Calu3 (cell line): Measurements from ENCODE around the gene LYRM1. TPM values are rescaled to one million over a fixed set of nuclear protein-coding genes. Genes with fewer than 3 reads are reported as not detected.
"Not testable (repeated sequence)": the region's sequence is repeated elsewhere in the genome, so short reads cannot be mapped to it uniquely, and the experiment has no call there.

Experiments
- BruUV-seq: library from RNA; stranded (reverse); fragments of 400-500 nt; replicated peaks from 2 replicates; lab custom pipeline; 2021; lab: Mats Ljungman, UMichigan
- CTCF ChIA-PET: fragments of 300-600 bp; sonication (Branson Sonifier 250); formaldehyde crosslinking; loops from one replicate; lab custom pipeline; 2022; ENCODE audit warnings: antibody characterized with exemption; lab: Charles Lee
- DNase-seq: peaks from one replicate; pipeline ENCODE4 v3.0.0; 2022
- H3K27ac Mint-ChIP-seq: one replicate; pipeline ENCODE4 v1.8.0; 2022; ENCODE audit warnings: mixed read lengths; ENCODE audit not compliant: unreplicated experiment
- H3K27me3 Mint-ChIP-seq: one replicate; pipeline ENCODE4 v1.8.0; 2022; ENCODE audit warnings: mixed read lengths; ENCODE audit not compliant: unreplicated experiment
- H3K36me3 Mint-ChIP-seq: one replicate; pipeline ENCODE4 v1.8.0; 2022; ENCODE audit warnings: mild to moderate bottlenecking, moderate library complexity, mixed read lengths; ENCODE audit not compliant: insufficient read depth, unreplicated experiment
- H3K4me1 Mint-ChIP-seq: one replicate; pipeline ENCODE4 v1.8.0; 2022; ENCODE audit warnings: mild to moderate bottlenecking, low read depth, mixed read lengths; ENCODE audit not compliant: unreplicated experiment
- H3K4me3 Mint-ChIP-seq: one replicate; pipeline ENCODE4 v1.8.0; 2022; ENCODE audit warnings: mild to moderate bottlenecking, low read depth, moderate library complexity, mixed read lengths; ENCODE audit not compliant: unreplicated experiment
- H3K9me3 Mint-ChIP-seq: one replicate; pipeline ENCODE4 v1.8.0; 2022; ENCODE audit warnings: low read depth, mixed read lengths; ENCODE audit not compliant: unreplicated experiment
- intact Hi-C: fragments of 100-400 bp; cut with micrococcal nuclease; formaldehyde crosslinking; loops from one replicate; pipeline ENCODE4 v1.10.0; 2022; ENCODE audit not compliant: unreplicated experiment
- total RNA-seq: library from RNA; stranded (reverse); gene quantifications from 2 replicates; pipeline ENCODE4 v1.2.3, GENCODE V29; 2022
- TF ChIP-seq, protein P1 (sequence below): fragments of 200-600 bp; IDR thresholded peaks from one replicate; pipeline ENCODE4 v1.8.0; 2022; ENCODE audit warnings: antibody characterized with exemption; ENCODE audit not compliant: unreplicated experiment

Gene LYRM1
- total RNA-seq, 1 experiment from 2014 or later, result 36.5 TPM

DNA sequence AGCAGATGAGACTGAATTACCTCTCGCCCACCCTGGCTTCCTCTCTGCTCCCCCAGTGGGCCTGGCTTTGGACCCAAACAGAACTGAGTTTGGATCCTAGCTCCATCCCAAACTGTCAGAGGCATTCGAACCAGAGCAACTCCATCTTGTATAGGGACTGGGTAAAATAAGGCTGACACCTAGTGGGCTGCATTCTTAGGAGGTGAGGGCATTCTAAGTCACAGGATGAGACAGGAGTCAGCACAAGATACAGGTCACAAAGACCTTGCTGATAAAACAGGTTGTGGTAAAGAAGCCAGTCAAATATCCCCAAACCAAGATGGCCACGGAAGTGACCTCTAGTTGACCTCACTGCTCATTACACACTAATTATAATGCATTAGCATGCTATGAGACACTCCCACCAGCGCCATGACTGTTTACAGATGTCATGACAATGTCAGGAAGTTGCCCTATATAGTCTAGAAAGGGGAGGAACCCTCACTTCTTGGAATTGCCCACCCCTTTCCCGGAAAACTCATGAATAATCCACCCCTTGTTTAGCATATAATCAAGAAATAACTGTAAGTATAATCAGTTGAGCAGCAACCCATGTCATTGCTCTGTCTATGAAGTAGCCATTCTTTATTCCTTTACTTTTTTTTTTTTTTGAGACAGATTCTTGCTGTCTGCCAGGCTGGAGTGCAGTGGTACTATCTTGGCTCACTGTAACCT, 44.4 kb downstream of the LYRM1 start:
- no peaks in the 10 kb centered on the region for H3K36me3 Mint-ChIP-seq
- H3K4me1 Mint-ChIP-seq, result peaks cover 8% of the 10 kb centered on the region
- H3K27ac Mint-ChIP-seq, result no peak overlapping the region
- no peak overlapping the region for H3K4me3 Mint-ChIP-seq
- no peaks in the 10 kb centered on the region for H3K9me3 Mint-ChIP-seq
- TF ChIP-seq, protein P1, sequence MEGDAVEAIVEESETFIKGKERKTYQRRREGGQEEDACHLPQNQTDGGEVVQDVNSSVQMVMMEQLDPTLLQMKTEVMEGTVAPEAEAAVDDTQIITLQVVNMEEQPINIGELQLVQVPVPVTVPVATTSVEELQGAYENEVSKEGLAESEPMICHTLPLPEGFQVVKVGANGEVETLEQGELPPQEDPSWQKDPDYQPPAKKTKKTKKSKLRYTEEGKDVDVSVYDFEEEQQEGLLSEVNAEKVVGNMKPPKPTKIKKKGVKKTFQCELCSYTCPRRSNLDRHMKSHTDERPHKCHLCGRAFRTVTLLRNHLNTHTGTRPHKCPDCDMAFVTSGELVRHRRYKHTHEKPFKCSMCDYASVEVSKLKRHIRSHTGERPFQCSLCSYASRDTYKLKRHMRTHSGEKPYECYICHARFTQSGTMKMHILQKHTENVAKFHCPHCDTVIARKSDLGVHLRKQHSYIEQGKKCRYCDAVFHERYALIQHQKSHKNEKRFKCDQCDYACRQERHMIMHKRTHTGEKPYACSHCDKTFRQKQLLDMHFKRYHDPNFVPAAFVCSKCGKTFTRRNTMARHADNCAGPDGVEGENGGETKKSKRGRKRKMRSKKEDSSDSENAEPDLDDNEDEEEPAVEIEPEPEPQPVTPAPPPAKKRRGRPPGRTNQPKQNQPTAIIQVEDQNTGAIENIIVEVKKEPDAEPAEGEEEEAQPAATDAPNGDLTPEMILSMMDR, result no peak
- DNase-seq, result no peak
- peaks cover 14% of the 10 kb centered on the region for H3K27me3 Mint-ChIP-seq
- intact Hi-C loops, result no loop called here
- CTCF ChIA-PET, result no interaction called here
- BruUV-seq, result no TSS peak

DNA sequence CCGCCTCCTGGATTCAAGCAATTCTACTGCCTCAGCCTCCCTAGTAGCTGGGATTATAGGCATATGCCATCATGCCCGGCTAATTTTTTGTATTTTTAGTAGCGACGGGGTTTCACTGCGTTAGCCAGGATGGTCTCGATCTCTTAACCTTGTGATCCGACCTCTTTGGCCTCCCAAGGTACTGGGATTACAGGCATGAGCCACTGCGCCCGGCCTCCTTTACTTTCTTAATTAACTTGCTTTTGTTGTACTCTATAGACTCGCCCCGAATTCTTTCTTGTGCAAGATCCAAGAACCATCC, 45.0 kb downstream of the LYRM1 start:
- intact Hi-C loops, BruUV-seq, H3K27ac Mint-ChIP-seq, H3K4me1 Mint-ChIP-seq, H3K4me3 Mint-ChIP-seq, CTCF ChIA-PET, H3K36me3 Mint-ChIP-seq, H3K9me3 Mint-ChIP-seq, DNase-seq: not testable (repeated sequence)
- peaks cover 14% of the 10 kb centered on the region for H3K27me3 Mint-ChIP-seq

DNA sequence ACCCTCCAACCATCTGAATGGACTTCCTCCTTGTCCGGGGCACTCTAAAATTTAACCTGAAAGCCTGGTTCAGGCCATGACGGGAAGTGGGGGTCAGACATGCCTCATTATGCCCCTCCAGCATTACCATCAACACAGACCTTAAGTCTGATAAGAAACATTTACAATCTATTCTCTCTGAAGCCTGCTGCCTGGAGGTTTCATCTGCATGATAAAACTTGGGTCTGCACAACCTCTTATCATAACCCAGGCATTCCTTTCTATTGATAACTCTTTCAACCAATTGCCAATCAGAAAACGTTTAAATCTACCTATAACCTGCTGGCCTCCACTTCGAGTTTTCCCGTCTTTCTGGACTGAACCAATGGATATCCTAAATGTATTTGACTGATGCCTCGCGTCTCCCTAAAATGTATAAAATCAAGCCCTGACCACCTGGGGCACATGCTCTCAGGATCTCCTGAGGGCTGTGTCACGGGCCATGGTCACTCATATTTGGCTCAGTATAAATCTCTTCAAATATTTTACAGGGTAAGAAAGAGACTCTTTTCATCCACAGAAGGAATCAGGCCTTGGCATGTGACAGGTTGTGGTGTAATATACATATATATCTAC, 45.6 kb downstream of the LYRM1 start:
- peaks cover 14% of the 10 kb centered on the region for H3K27me3 Mint-ChIP-seq
- CTCF ChIA-PET, result no interaction called here
- intact Hi-C loops, result no loop called here
- H3K4me1 Mint-ChIP-seq, result peaks cover 5% of the 10 kb centered on the region
- H3K9me3 Mint-ChIP-seq, result no peaks in the 10 kb centered on the region
- H3K4me3 Mint-ChIP-seq, result no peak overlapping the region
- H3K27ac Mint-ChIP-seq, result no peak overlapping the region
- no peaks in the 10 kb centered on the region for H3K36me3 Mint-ChIP-seq
- TF ChIP-seq, protein P1, result no peak
- no peak for DNase-seq
- no TSS peak for BruUV-seq

DNA sequence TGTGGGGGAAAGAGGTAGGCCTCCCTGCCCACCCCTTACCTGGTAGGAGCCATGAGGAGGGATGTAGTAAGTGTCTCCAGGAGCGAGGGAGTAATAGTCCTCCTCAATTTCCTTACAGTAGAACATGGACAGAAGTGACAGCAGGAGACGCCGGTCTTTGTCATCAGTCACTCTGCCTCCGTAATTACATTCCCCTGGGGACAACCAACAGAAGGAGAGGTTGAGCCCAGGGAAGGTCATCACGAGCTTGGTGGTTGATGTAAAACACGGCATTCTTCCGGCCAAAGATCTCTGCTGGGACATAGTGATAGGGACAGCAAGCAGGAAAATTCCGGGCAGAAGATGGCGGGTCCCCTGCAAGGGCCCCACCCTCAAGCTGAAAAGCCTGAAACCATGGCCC, 47.9 kb downstream of the LYRM1 start:
- Mint-ChIP-seq H3K36me3 (no peaks in the 10 kb centered on the region), H3K4me3 (no peak overlapping the region), H3K27ac (no peak overlapping the region), H3K27me3 (peaks cover 14% of the 10 kb centered on the region), H3K4me1 (no peaks in the 10 kb centered on the region), H3K9me3 (no peaks in the 10 kb centered on the region)
- intact Hi-C loops, result no loop called here
- BruUV-seq, result no TSS peak
- CTCF ChIA-PET, result no interaction called here
- TF ChIP-seq, protein P1, result no peak
- DNase-seq, result no peak

GRCh38 chr16:20949660-20950059, 49.1 kb downstream of the LYRM1 start:
- peaks cover 14% of the 10 kb centered on the region for H3K27me3 Mint-ChIP-seq
- H3K27ac Mint-ChIP-seq, result no peak overlapping the region
- no peaks in the 10 kb centered on the region for H3K9me3 Mint-ChIP-seq
- CTCF ChIA-PET, result no interaction called here
- intact Hi-C loops, result no loop called here
- H3K4me3 Mint-ChIP-seq, result no peak overlapping the region
- TF ChIP-seq, protein P1, result no peak
- BruUV-seq, result no TSS peak
- H3K36me3 Mint-ChIP-seq, result no peaks in the 10 kb centered on the region
- H3K4me1 Mint-ChIP-seq, result no peaks in the 10 kb centered on the region
- no peak for DNase-seq
